Smooth muscle cell of trachea (primary cell): Measurements from ENCODE around the gene MEGF6. TPM values are rescaled to one million over a fixed set of nuclear protein-coding genes. Genes with fewer than 3 reads are reported as not detected.

Experiments used
- total RNA-seq: library from RNA; depleted of rRNA; stranded (reverse); fragments of >200 nt; gene quantifications from 2 replicates; pipeline ENCODE4 v1.2.1, GENCODE V29; 2014

MEGF6 gene, protein sequence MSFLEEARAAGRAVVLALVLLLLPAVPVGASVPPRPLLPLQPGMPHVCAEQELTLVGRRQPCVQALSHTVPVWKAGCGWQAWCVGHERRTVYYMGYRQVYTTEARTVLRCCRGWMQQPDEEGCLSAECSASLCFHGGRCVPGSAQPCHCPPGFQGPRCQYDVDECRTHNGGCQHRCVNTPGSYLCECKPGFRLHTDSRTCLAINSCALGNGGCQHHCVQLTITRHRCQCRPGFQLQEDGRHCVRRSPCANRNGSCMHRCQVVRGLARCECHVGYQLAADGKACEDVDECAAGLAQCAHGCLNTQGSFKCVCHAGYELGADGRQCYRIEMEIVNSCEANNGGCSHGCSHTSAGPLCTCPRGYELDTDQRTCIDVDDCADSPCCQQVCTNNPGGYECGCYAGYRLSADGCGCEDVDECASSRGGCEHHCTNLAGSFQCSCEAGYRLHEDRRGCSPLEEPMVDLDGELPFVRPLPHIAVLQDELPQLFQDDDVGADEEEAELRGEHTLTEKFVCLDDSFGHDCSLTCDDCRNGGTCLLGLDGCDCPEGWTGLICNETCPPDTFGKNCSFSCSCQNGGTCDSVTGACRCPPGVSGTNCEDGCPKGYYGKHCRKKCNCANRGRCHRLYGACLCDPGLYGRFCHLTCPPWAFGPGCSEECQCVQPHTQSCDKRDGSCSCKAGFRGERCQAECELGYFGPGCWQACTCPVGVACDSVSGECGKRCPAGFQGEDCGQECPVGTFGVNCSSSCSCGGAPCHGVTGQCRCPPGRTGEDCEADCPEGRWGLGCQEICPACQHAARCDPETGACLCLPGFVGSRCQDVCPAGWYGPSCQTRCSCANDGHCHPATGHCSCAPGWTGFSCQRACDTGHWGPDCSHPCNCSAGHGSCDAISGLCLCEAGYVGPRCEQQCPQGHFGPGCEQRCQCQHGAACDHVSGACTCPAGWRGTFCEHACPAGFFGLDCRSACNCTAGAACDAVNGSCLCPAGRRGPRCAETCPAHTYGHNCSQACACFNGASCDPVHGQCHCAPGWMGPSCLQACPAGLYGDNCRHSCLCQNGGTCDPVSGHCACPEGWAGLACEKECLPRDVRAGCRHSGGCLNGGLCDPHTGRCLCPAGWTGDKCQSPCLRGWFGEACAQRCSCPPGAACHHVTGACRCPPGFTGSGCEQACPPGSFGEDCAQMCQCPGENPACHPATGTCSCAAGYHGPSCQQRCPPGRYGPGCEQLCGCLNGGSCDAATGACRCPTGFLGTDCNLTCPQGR (N-terminal part only)
- 1.2 and 5.3 TPM in 2 replicates for total RNA-seq

DNA sequence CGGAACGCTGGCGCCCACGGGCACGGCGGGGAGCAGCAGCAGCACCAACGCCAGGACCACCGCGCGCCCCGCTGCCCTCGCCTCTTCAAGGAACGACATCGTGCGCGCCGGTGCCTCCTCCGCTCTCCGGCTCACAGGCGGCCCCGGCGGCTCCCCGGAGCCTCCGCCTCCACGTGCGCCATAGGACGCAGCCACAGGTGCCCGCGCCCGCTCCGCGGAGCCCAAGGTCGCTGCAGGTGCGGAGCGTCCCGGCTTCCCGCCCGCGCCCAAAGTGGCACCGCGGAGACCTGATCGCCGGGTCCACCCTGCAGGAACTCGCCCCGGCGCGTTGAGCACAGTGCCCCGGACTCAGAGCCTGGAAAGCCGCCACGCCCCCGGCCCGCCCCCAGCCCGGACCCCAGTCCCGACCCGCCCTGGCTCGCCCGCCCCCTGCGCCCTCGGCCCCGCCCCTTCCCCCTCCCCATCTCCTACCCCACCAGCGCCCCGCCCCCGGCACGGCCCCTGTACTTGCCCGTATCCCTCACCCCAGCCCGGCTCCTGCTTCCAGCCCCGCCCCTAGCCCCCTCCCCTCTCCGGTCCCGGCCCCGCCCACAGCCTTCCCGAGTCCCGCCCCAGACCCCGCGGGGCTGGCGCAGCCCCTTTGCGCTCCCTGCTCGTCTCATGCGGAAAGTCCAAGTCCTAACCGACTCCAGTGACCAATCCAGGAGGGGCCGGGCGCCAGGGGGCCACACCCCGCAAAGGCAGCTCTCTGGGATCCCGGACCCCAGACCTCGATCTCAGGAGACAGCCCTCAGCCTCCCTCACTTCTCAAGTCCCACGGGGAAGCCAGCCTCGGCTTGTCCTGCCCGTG lies at the start of gene MEGF6:
MEGF6 (minus strand) TSS at position 339 of the 850 bp plus-strand sequence; CDS start at position 99, 240 bp downstream.

DNA sequence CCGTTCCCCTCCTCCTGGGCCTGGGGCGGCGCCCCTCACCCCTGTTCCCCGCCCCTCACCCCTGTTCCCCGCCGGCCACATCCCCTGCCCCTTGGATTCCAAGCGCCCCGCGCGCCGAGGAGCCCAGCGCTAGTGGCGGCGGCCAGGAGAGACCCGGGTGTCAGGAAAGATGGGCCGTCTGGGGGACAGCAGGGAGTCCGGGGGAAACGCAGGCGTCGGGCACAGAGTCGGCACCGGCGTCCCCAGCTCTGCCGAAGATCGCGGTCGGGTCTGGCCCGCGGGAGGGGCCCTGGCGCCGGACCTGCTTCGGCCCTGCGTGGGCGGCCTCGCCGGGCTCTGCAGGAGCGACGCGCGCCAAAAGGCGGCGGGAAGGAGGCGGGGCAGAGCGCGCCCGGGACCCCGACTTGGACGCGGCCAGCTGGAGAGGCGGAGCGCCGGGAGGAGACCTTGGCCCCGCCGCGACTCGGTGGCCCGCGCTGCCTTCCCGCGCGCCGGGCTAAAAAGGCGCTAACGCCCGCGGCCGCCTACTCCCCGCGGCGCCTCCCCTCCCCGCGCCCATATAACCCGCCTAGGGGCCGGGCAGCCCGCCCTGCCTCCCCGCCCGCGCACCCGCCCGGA lies 40.7 kb upstream of the MEGF6 start, which contains the start of gene TP73:
TP73 (plus strand) TSS at position 587 of the 618 bp plus-strand sequence. CDS start 29,850 bp downstream, outside the sequence.

DNA sequence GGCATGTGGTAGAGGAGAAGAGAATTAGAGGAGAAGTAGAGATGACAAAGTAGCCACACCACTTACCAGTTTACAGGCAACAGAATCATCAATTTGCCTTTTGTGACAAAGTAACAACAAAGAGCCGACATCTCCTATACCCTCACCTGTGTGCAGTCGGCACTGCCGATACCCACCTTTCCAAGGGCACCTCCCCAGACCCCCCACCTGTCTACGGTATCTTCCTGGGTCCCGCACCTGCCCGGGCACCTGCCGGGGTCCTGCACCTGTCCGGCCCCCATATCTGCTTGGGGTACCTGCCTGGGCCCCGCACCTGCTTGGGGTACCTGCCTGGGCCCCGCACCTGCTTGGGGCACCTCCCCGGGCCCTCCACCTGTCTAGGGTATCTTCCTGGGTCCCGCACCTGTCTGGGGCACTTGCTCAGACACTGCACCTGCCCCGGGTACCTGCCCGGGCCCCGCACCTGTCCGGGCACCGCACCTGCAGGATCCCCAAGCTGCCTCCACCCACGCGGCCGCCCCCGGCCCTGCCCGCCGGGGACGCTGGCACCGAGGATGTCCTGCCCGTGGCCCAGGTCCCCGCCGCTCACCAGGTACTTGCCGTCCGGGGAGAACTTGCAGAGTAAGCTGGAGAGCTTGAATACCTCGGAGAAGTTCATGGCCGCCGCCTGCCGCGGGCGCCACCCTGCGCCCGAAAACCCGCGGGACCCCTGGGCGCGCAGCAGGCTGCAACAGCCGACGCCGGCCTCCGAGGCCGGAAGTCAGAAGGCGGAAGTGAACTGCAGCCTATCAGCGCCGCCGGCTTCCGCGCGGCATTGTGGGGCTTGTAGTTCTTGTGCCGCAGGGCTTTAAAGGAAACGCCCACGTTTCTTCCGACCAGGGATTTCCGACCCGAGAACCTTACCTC lies 38.3 kb upstream of the MEGF6 start, which contains the start of gene WRAP73:
WRAP73 (minus strand) TSS at position 762 of the 906 bp plus-strand sequence; CDS start at position 658, 104 bp downstream.

DNA sequence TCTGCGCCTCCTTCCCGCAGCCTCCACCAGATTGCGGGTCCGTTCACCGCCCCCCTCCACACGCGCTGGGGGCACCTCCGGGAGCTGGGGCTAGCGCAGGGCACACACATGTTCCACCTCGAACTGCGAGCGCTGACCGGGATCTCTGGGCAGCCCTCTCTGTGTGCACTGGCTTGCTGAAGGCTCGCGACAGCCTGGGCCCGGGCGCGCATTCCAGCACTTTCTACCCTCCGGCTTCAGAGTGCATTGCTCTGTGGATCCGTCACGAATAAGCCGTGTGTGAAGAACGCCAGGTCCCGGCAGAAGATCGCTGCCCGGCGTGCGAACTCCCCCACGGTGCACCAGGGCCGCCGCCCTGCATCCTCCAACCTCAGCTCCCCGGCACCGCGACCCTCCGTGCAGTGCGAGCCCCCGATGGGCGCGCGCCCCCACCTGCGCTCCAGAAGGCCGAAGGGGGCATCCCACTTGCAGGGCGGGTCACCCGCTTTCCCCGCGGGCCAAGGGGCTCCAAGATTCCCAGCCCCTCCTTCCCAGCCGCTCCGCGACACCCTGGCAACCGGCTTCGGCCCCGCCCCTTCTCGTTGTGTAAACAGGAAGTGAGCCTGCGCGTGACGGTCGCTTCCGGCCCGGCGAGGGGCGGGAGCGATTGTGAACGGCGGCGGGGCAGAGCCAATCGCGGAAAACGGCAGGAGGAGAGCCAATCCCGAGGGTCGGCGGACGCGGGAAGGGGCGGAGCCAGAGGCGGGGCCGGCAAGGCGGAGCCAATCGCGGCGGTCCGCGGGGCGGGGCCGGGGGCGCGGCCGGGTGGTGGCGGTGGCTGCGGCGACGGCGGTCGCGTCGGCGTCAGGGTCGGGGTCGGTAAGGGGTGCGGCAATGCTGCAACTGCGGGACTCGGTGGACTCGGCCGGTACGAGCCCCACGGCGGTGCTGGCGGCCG lies 13.2 kb upstream of the MEGF6 start, which contains the start of gene TPRG1L:
TPRG1L (plus strand) TSS at position 816 of the 937 bp plus-strand sequence; CDS start at position 874, 58 bp downstream.

DNA sequence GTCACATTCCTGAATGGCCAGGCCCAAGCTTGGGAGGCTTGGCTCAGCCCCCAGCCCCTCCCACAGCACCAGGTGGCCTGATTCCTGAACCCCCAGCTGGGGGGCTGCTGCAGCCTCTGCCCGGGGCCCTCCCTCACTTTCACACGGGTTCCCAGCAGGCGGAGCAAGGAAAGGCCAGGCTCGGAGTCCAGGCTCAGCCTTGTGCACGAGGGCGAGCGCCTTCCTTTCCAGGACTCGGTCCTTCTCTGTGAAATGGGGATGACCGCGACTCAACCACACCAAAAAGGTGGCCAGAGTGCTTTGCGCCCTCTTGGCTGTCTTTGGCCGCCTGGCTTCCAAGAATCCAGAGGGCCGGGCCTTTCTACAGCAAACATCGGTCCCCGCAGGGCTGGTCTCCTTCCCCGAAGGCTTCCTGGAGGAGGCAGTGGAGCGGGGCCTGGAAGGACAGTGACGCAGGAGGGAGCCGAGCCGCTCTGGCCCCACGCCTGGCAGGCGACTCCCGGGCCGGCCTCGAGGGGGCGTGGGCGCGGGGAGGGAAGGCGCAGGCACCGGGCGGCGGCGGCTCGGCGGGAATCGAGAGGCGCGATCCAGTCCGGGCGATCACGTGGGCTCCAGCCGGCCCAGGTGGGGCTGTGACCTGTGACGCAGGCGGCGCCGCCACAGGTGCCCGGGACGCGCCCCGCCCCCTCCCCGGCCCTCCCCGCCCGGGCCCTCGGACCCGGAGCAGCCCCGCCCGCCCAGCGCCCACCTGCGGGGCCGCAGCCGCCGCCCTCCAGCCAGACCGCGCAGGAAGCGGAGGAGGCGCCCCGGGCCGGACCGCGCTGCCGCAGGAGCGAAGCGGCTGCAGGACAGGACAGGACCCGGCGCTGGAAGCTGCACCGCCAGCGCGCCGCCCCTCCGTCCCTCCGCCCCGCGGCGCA lies 157.2 kb downstream of the MEGF6 start, which contains the start of gene ARHGEF16:
ARHGEF16 (plus strand) TSS at position 775 of the 920 bp plus-strand sequence. CDS start 8,420 bp downstream, outside the sequence.

Other genes starting within 250 kb of the MEGF6 start
- gene ARHGEF16, start 156.8 kb downstream of the MEGF6 start, total RNA-seq, result not detected in 2 replicates
- gene TPRG1L, start 13.5 kb upstream of the MEGF6 start, total RNA-seq, result 20.7 and 35.1 TPM in 2 replicates
- 15.2 and 16.3 TPM in 2 replicates for gene WRAP73, start 38.6 kb upstream of the MEGF6 start, total RNA-seq
- under 0.01 TPM in 1 of 2 replicates, not detected in the other for gene TP73, start 41.0 kb upstream of the MEGF6 start, total RNA-seq
- not detected in 2 replicates for gene CCDC27, start 140.9 kb upstream of the MEGF6 start, total RNA-seq
- 2.8 and 8.1 TPM in 2 replicates for gene SMIM1, start 161.2 kb upstream of the MEGF6 start, total RNA-seq
- gene LRRC47, start 185.0 kb upstream of the MEGF6 start, total RNA-seq, result 34.2 and 46.3 TPM in 2 replicates
- 23.1 and 33.9 TPM in 2 replicates for gene CEP104, start 245.7 kb upstream of the MEGF6 start, total RNA-seq
- 10.1 and 13.5 TPM in 2 replicates for gene DFFB, start 246.0 kb upstream of the MEGF6 start, total RNA-seq